GM23338 (cell line): ENCODE data around the gene CACNA1A. TPM values are rescaled to one million over a fixed set of nuclear protein-coding genes. Genes with fewer than 3 reads are reported as not detected.
A peak's percentile ranks its signal among the peaks of the same experiment; 100 is the strongest.

Source experiments
- ATAC-seq: fragments of 200-7000 bp; cut with Tn5 transposase; 3 replicates; pipeline ENCODE4 v1.9.1; 2020
- DNase-seq: peaks from one replicate; pipeline ENCODE4 v3.0.0-alpha.2; 2015; ENCODE audit warnings: low spot score
- H2AFZ ChIP-seq: fragments of 200-600 bp; sonication (generic); 2 replicates; pipeline ENCODE4 v1.8.0; 2016; ENCODE audit warnings: antibody characterized with exemption, mild to moderate bottlenecking, moderate library complexity
- H3F3A ChIP-seq: fragments of 200-600 bp; sonication (generic); replicated peaks from 2 replicates; pipeline ENCODE4 v1.8.0; 2017; ENCODE audit warnings: antibody characterized with exemption, mixed run types, low read depth
- H3K27ac ChIP-seq: fragments of 200-600 bp; sonication (generic); 2 replicates; pipeline ENCODE4 v1.6.1; 2016; ENCODE audit warnings: low read depth
- H3K27me3 ChIP-seq: fragments of 200-600 bp; sonication (generic); 2 replicates; pipeline ENCODE4 v1.8.0; 2016; ENCODE audit warnings: mild to moderate bottlenecking, mixed run types, moderate library complexity; ENCODE audit not compliant: insufficient read depth
- H3K36me3 ChIP-seq: fragments of 200-600 bp; sonication (generic); 2 replicates; pipeline ENCODE4 v1.8.0; 2016; ENCODE audit warnings: mild to moderate bottlenecking; ENCODE audit not compliant: insufficient read depth
- H3K4me1 ChIP-seq: fragments of 200-600 bp; sonication (generic); 2 replicates; pipeline ENCODE4 v1.8.0; 2016; ENCODE audit warnings: mild to moderate bottlenecking, moderate library complexity; ENCODE audit not compliant: insufficient read depth
- H3K4me2 ChIP-seq: fragments of 200-600 bp; sonication (generic); 2 replicates; pipeline ENCODE4 v1.7.1; 2017; ENCODE audit warnings: mixed run types
- H3K4me3 ChIP-seq: fragments of 200-600 bp; sonication (generic); 2 replicates; pipeline ENCODE4 v1.6.1; 2016; ENCODE audit warnings: mixed run types
- H3K79me2 ChIP-seq: fragments of 200-600 bp; sonication (generic); replicated peaks from 2 replicates; pipeline ENCODE4 v1.8.0; 2017; ENCODE audit warnings: mild to moderate bottlenecking; ENCODE audit not compliant: insufficient read depth
- H3K9me2 ChIP-seq: fragments of 200-600 bp; sonication (generic); 2 replicates; pipeline ENCODE4 v1.8.0; 2017; ENCODE audit not compliant: insufficient read depth
- H4K20me1 ChIP-seq: fragments of 200-600 bp; sonication (generic); replicated peaks from 2 replicates; pipeline ENCODE4 v1.8.0; 2017; ENCODE audit warnings: mild to moderate bottlenecking; ENCODE audit not compliant: insufficient read depth
- H3K27ac Mint-ChIP-seq: 2 replicates; pipeline ENCODE4 v1.8.0; 2020; ENCODE audit warnings: inconsistent platforms, mild to moderate bottlenecking, moderate library complexity, mixed read lengths
- H3K27me3 Mint-ChIP-seq: 3 replicates; pipeline ENCODE4 v1.8.0; 2022; ENCODE audit warnings: low read depth, mild to moderate bottlenecking, moderate library complexity, mixed read lengths, inconsistent platforms; ENCODE audit not compliant: insufficient read depth, poor library complexity
- H3K36me3 Mint-ChIP-seq: 3 replicates; pipeline ENCODE4 v1.8.0; 2021; ENCODE audit warnings: low read depth, mild to moderate bottlenecking, inconsistent platforms, moderate library complexity, mixed read lengths
- H3K4me1 Mint-ChIP-seq: 3 replicates; pipeline ENCODE4 v1.8.0; 2020; ENCODE audit warnings: mild to moderate bottlenecking, inconsistent platforms, mixed read lengths
- H3K4me3 Mint-ChIP-seq: 3 replicates; pipeline ENCODE4 v1.8.0; 2021; ENCODE audit warnings: moderate library complexity, mild to moderate bottlenecking, inconsistent platforms, mixed read lengths
- H3K9me3 Mint-ChIP-seq: 3 replicates; pipeline ENCODE4 v1.8.0; 2020; ENCODE audit warnings: moderate library complexity, mild to moderate bottlenecking, inconsistent platforms, mixed read lengths
- CREB1 ChIP-seq: fragments of 250-450 bp; sonication (Bioruptor Pico); IDR thresholded peaks from 2 replicates; pipeline ENCODE4 v1.5.0; 2020; ENCODE audit warnings: low read depth, mild to moderate bottlenecking, moderate library complexity
- EZH2 ChIP-seq: fragments of 200-600 bp; sonication (generic); IDR thresholded peaks from one replicate; pipeline ENCODE4 v1.8.0; 2017; ENCODE audit warnings: antibody characterized with exemption, mild to moderate bottlenecking, low read depth; ENCODE audit not compliant: unreplicated experiment
- JUNB ChIP-seq: IDR thresholded peaks from one replicate; pipeline ENCODE4 v1.6.1; 2016; ENCODE audit warnings: antibody characterized with exemption; ENCODE audit not compliant: unreplicated experiment
- NANOG ChIP-seq: IDR thresholded peaks from 2 replicates; pipeline ENCODE4 v1.6.1; 2016; ENCODE audit warnings: antibody characterized with exemption, borderline replicate concordance
- POLR2AphosphoS5 ChIP-seq: IDR thresholded peaks from 2 replicates; pipeline ENCODE4 v1.6.1; 2016; ENCODE audit warnings: antibody characterized with exemption, low read depth
- STAT1 ChIP-seq: IDR thresholded peaks from one replicate; pipeline ENCODE4 v1.6.1; 2016; ENCODE audit warnings: antibody characterized with exemption; ENCODE audit not compliant: unreplicated experiment
- ZNF114 ChIP-seq: fragments of 250-450 bp; sonication (Bioruptor Pico); IDR thresholded peaks from 2 replicates; pipeline ENCODE4 v1.5.0; 2020; ENCODE audit warnings: mild to moderate bottlenecking, moderate library complexity
- ZNF331 ChIP-seq: fragments of 250-450 bp; sonication (Bioruptor Pico); IDR thresholded peaks from 2 replicates; pipeline ENCODE4 v1.5.0; 2020; ENCODE audit warnings: low read depth, mild to moderate bottlenecking, moderate library complexity
- polyA plus RNA-seq: library from polyadenylated mRNA; unstranded; fragments of >200 nt; fragmentation: Nextera tagmentation; extraction: Ambion mirVana; gene quantifications from 2 replicates; pipeline ENCODE4 v1.2.1, GENCODE V29; 2016
- total RNA-seq: library from RNA; depleted of rRNA; stranded (reverse); fragments of >200 nt; shearing (Covaris generic); gene quantifications from 2 replicates; pipeline ENCODE4 v1.2.3, GENCODE V29; 2014
- TF ChIP-seq, protein P1 (sequence below): IDR thresholded peaks from one replicate; pipeline ENCODE4 v1.6.1; 2018; ENCODE audit warnings: antibody characterized with exemption; ENCODE audit not compliant: unreplicated experiment
- TF ChIP-seq, protein P2 (sequence below): IDR thresholded peaks from 2 replicates; pipeline ENCODE4 v1.6.1; 2016; ENCODE audit warnings: antibody characterized with exemption
- TF ChIP-seq, protein P3 (sequence below), 2 experiments: fragments of 200-600 bp in 1 of 2; sonication (generic) in 1 of 2; conservative IDR thresholded peaks; 2 replicates each; pipeline versions ENCODE4 v1.5.1 to v1.6.1; 2016 to 2017; ENCODE audit warnings: antibody characterized with exemption in 2 of 2, low read depth in 2 of 2, mild to moderate bottlenecking in 2 of 2, moderate library complexity in 1 of 2
- TF ChIP-seq, protein P4 (sequence below): fragments of 250-450 bp; sonication (Bioruptor Pico); IDR thresholded peaks from 2 replicates; pipeline ENCODE4 v1.5.0; 2020; ENCODE audit warnings: mild to moderate bottlenecking, moderate library complexity

The CACNA1A gene
- total and polyA plus RNA-seq, 2 experiments from 2014 or later: 7.4 to 20.3 TPM

DNA sequence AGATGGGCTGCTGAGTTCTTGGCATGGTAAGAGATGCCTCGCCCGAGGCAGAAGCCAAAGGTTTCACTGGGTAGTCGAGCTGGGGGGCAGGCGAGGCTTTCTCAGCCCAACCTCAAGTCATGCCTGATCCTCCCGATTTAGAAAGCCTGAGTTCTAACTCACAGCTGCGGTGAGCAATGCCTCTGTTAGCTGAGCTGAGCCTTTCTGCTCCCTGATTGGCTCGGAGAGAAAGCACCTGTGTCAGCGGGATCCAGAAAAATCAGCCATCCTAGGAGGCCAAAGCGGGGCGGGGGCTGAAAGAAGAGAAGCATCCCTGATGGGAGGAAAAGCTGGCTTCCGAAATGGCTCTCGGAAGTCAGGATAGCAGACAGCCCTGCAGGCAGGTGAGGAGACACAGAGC is 44.7 kb downstream of the CACNA1A start:
- Mint-ChIP-seq H3K9me3 (no peaks in the 10 kb centered on the region; the same call in 2 of the 3 replicates), H3K36me3 (no peaks in the 10 kb centered on the region), H3K4me1 (peaks cover 42% of the 10 kb centered on the region), H3K27ac (no peak overlapping the region; the same call in 1 of the 2 replicates), H3K27me3 (peaks cover 20% of the 10 kb centered on the region), H3K4me3 (peak overlapping the region; percentile 9; the same call in 1 of the 3 replicates)
- H3F3A ChIP-seq: peaks cover 14% of the 10 kb centered on the region; the same call in 1 of the 2 replicates
- no peaks in the 10 kb centered on the region for H3K79me2 ChIP-seq
- H3K9me2 ChIP-seq: 0 out of 2 replicates have a peak, but pooled peaks cover 2% of the 10 kb centered on the region
- H4K20me1 ChIP-seq: peaks cover 19% of the 10 kb centered on the region
- DNase-seq (peak; percentile 71), ATAC-seq (peak; percentile 56)
- H3K4me2 ChIP-seq: peak overlapping the region; percentile 64
- H3K36me3 ChIP-seq: no peaks in the 10 kb centered on the region
- H2AFZ ChIP-seq: no peak overlapping the region
- no peak overlapping the region for H3K27ac ChIP-seq
- H3K27me3 ChIP-seq: no peaks in the 10 kb centered on the region
- peaks cover 27% of the 10 kb centered on the region for H3K4me1 ChIP-seq
- no peak for TF ChIP-seq CREB1
- no peak for TF ChIP-seq ZNF331 (CRISPR knock-in tag)
- TF ChIP-seq, protein P1, sequence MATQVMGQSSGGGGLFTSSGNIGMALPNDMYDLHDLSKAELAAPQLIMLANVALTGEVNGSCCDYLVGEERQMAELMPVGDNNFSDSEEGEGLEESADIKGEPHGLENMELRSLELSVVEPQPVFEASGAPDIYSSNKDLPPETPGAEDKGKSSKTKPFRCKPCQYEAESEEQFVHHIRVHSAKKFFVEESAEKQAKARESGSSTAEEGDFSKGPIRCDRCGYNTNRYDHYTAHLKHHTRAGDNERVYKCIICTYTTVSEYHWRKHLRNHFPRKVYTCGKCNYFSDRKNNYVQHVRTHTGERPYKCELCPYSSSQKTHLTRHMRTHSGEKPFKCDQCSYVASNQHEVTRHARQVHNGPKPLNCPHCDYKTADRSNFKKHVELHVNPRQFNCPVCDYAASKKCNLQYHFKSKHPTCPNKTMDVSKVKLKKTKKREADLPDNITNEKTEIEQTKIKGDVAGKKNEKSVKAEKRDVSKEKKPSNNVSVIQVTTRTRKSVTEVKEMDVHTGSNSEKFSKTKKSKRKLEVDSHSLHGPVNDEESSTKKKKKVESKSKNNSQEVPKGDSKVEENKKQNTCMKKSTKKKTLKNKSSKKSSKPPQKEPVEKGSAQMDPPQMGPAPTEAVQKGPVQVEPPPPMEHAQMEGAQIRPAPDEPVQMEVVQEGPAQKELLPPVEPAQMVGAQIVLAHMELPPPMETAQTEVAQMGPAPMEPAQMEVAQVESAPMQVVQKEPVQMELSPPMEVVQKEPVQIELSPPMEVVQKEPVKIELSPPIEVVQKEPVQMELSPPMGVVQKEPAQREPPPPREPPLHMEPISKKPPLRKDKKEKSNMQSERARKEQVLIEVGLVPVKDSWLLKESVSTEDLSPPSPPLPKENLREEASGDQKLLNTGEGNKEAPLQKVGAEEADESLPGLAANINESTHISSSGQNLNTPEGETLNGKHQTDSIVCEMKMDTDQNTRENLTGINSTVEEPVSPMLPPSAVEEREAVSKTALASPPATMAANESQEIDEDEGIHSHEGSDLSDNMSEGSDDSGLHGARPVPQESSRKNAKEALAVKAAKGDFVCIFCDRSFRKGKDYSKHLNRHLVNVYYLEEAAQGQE: no peak
- TF ChIP-seq, protein P2, sequence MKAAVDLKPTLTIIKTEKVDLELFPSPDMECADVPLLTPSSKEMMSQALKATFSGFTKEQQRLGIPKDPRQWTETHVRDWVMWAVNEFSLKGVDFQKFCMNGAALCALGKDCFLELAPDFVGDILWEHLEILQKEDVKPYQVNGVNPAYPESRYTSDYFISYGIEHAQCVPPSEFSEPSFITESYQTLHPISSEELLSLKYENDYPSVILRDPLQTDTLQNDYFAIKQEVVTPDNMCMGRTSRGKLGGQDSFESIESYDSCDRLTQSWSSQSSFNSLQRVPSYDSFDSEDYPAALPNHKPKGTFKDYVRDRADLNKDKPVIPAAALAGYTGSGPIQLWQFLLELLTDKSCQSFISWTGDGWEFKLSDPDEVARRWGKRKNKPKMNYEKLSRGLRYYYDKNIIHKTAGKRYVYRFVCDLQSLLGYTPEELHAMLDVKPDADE: no peak
- TF ChIP-seq, protein P3, sequence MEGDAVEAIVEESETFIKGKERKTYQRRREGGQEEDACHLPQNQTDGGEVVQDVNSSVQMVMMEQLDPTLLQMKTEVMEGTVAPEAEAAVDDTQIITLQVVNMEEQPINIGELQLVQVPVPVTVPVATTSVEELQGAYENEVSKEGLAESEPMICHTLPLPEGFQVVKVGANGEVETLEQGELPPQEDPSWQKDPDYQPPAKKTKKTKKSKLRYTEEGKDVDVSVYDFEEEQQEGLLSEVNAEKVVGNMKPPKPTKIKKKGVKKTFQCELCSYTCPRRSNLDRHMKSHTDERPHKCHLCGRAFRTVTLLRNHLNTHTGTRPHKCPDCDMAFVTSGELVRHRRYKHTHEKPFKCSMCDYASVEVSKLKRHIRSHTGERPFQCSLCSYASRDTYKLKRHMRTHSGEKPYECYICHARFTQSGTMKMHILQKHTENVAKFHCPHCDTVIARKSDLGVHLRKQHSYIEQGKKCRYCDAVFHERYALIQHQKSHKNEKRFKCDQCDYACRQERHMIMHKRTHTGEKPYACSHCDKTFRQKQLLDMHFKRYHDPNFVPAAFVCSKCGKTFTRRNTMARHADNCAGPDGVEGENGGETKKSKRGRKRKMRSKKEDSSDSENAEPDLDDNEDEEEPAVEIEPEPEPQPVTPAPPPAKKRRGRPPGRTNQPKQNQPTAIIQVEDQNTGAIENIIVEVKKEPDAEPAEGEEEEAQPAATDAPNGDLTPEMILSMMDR (conservative IDR thresholded peaks at IDR 0.05; ENCODE audit: low read depth in 2 of 2): no peak
- TF ChIP-seq, protein P4, sequence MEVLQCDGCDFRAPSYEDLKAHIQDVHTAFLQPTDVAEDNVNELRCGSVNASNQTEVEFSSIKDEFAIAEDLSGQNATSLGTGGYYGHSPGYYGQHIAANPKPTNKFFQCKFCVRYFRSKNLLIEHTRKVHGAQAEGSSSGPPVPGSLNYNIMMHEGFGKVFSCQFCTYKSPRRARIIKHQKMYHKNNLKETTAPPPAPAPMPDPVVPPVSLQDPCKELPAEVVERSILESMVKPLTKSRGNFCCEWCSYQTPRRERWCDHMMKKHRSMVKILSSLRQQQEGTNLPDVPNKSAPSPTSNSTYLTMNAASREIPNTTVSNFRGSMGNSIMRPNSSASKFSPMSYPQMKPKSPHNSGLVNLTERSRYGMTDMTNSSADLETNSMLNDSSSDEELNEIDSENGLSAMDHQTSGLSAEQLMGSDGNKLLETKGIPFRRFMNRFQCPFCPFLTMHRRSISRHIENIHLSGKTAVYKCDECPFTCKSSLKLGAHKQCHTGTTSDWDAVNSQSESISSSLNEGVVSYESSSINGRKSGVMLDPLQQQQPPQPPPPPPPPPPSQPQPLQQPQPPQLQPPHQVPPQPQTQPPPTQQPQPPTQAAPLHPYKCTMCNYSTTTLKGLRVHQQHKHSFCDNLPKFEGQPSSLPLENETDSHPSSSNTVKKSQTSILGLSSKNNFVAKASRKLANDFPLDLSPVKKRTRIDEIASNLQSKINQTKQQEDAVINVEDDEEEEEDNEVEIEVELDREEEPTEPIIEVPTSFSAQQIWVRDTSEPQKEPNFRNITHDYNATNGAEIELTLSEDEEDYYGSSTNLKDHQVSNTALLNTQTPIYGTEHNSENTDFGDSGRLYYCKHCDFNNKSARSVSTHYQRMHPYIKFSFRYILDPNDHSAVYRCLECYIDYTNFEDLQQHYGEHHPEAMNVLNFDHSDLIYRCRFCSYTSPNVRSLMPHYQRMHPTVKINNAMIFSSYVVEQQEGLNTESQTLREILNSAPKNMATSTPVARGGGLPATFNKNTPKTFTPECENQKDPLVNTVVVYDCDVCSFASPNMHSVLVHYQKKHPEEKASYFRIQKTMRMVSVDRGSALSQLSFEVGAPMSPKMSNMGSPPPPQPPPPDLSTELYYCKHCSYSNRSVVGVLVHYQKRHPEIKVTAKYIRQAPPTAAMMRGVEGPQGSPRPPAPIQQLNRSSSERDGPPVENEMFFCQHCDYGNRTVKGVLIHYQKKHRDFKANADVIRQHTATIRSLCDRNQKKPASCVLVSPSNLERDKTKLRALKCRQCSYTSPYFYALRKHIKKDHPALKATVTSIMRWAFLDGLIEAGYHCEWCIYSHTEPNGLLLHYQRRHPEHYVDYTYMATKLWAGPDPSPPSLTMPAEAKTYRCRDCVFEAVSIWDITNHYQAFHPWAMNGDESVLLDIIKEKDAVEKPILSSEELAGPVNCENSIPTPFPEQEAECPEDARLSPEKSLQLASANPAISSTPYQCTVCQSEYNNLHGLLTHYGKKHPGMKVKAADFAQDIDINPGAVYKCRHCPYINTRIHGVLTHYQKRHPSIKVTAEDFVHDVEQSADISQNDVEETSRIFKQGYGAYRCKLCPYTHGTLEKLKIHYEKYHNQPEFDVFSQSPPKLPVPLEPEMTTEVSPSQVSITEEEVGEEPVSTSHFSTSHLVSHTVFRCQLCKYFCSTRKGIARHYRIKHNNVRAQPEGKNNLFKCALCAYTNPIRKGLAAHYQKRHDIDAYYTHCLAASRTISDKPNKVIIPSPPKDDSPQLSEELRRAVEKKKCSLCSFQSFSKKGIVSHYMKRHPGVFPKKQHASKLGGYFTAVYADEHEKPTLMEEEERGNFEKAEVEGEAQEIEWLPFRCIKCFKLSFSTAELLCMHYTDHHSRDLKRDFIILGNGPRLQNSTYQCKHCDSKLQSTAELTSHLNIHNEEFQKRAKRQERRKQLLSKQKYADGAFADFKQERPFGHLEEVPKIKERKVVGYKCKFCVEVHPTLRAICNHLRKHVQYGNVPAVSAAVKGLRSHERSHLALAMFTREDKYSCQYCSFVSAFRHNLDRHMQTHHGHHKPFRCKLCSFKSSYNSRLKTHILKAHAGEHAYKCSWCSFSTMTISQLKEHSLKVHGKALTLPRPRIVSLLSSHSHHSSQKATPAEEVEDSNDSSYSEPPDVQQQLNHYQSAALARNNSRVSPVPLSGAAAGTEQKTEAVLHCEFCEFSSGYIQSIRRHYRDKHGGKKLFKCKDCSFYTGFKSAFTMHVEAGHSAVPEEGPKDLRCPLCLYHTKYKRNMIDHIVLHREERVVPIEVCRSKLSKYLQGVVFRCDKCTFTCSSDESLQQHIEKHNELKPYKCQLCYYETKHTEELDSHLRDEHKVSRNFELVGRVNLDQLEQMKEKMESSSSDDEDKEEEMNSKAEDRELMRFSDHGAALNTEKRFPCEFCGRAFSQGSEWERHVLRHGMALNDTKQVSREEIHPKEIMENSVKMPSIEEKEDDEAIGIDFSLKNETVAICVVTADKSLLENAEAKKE (CRISPR knock-in tag): no peak
- no peak for TF ChIP-seq EZH2
- no peak for TF ChIP-seq JUNB
- no peak for TF ChIP-seq POLR2AphosphoS5
- TF ChIP-seq ZNF114 (CRISPR knock-in tag): no peak
- no peak for TF ChIP-seq STAT1
- no peak for TF ChIP-seq NANOG
- no peak overlapping the region for H3K4me3 ChIP-seq
